NCI-H146 treated with DMSO at 0.1 percent for 48 hours (cell line): ENCODE data around the gene WDR18.
"Not testable (repeated sequence)": the region's sequence is repeated elsewhere in the genome, so short reads cannot be mapped to it uniquely, and the experiment has no call there.

ENCODE experiments used
- DNase-seq: peaks from one replicate; lab custom pipeline; 2025; ENCODE audit not compliant: unreplicated experiment; lab: John Stamatoyannopoulos, UW

WDR18 gene

DNA sequence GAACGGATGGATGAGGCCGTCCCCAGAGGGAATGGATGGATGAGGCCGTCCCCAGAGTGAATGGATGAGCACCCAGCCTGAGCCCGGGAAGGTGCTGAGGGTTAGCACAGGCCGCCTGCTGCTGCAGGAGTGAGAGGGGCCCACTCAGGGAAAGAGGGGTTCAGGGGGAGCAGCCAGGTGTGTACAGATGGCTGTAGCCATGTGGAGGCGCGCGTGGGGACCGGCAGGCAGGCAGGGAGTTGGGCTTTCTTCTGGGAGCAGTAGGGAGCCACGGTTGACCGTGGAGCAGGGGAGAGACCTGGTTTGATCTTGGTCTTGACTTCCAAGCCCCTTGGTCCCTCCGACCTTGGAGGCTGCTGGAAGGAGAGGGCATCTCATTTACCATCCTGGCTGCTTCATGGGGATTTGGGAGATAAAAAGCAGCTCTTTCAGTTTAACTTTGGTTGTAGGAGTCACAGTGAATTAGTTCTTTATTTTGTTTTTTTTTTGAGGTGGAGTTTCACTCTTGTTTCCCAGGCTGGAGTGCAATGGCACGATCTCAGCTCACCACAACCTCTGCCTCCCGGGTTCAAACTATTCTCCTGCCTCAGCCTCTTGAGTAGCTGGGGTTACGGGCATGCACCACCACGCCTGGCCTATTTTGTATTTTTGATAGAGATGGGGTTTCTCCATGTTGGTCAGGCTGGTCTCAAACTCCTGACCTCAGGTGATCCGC, 33.6 kb upstream of the WDR18 start:
- DNase-seq, result no peak

DNA sequence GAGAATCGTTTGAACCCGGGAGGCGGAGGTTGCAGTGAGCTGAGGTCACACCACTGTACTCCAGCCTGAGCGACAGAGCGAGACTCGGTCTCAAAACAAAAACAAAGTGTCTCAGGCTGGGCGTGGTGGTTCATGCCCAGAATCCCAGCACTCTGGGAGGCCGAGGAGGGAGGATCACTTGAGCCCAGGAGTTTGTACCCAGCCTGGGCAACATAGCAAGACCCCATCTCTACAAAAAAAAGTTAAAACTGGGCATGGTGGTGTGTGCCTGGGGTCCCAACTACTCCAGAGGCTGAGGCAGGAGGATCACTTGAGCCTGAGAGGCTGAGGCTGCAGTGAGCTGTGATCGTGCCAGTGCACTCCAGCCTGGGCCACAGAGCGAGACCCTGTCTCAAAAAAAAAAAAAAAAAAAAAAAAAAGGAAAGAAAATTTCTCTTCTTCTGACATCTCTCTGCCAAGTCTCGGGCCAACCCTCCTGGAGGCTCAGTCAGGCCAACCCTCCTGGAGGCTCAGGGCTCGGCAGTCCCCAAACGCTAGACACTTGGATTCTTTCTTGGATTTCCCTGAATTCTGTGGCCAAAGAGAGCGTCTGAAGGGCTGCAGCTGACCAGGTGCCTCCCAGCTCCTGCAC, 32.0 kb upstream of the WDR18 start:
- no peak for DNase-seq

DNA sequence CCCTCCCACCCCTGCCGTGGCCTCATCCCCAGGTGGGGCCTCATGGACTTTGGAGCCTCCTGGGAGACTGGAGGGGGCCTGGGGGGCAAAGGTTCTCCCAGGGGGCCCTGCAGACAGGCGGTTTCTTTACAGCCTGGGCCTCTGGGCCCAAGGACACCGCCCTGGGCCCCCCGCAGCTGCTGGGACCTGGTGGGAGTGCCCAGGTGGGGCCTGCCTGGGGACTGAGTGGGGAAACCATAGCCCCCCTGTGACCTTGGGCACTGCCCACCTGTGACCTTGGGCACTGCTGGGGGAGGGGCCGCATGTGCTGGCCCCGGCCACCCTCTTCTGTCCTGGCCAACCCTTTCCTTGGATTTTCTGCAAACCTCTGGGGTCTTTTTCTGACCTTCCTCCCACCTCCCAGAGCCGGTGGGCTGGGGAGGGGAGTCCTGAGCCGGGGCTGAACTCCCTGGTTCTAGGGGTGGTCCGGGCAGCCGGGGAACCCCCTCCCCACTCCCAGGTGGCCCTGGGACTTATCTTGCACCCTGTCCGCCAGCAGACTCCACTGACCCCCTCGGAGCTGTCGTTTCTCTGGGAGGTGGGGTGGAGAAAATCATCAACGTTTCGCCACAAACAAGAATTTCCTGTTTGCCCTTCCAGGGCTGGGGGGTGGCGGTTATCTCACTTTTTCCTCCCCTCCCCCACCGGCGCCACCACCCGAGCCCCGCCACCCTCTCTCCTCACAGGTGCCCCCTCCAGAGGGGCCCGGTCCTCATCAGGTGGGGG, 31.3 kb upstream of the WDR18 start:
- no peak for DNase-seq

DNA sequence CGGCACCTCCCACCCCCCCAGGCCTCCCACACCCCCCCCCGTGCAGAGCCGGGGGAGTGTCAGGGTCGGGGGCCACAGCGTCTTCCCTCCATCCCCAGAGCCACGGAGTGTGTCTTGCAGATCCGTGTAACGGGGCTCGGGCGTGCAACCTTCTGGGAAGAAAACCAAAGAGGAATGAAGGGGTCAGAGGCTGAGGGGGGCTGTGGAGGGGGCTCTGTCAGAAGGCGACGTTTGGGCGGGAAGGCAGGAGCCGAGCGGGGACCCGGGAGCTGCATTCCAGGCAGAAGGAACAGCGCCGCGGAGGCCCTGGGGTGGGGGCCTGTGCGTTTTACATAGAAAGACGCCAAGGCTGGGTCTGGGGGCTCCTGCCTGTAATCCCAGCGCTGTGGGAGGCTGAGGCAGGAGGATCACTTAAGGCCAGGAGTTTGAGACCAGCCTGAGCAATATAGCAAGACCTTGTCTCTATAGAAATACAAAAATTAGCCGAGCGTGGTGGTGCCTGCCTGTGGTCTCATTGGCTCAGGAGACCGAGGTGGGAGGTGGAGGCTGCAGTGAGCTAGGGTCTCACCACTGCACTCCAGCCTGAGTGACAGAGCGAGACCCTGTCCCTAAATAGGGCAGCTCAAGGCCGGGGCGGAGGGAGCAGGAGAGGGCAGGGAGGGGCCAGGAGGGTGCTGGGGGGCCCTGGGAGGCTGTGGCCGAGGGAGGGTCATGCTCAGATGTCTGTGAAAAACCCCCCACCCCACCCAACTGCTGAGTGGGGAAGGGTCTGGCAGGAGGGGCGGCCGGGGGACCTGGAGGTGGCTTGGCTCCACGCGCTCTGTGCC, 30.5 kb upstream of the WDR18 start:
- DNase-seq, result no peak

DNA sequence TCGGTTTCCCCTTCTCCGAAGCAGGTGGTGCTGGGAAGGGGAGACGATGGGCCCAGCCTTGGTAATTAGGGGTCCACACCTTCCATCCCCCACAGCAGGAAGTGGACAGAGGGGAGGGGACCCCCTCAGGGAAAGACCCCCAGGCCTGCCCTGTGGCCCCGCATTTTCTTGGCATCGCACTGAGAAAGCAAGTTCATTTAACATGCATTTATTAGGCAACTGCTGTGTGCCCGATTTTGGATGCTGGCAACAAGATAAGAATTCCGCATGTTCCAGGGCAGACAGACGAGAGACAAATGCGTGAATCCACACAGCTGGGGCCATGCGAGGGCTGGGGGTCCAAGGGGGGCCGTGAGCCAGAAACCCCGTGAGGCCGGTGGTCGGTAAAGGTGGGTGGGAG, 29.9 kb upstream of the WDR18 start:
- no peak for DNase-seq

DNA sequence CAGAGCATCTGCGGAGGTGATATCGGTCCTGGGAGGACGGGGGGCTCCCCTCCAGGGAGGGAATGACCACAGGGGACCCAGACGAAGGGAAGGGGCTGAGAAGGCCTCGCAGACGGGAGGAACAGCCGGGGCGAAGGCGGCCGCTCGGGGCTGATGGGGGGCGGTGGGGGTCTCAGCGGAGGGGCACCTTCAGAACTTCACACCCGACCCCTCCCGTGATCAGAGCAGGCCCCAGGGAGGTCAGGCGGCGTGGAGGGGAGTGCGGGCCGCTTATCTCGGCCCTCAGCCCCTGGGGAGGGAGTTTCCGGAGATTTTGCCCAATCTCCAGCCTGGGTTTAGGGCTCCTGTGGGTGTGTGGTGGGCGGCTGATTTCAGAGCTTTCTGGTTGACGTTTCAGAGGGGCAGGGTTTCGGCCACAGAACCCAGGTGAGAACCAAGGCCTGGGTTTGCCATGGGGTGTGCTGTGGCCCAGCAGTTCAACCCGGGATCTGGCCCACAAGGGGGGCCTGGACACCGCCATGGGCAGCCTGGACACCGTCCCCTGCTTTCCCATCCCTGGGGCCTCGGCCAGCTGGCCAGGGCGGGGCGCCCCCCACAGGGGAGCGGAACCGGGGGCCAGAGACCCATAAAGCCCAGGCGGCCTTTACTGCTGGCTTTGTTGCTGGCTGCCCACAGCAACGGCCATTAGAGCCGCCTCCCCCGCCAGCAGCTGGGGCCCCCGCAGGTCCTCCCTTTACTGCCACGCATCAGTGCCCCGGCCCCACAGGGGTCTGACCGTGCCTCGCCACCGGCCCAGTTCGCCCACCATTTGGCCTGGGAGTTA, 29.3 kb upstream of the WDR18 start:
- no peak for DNase-seq

DNA sequence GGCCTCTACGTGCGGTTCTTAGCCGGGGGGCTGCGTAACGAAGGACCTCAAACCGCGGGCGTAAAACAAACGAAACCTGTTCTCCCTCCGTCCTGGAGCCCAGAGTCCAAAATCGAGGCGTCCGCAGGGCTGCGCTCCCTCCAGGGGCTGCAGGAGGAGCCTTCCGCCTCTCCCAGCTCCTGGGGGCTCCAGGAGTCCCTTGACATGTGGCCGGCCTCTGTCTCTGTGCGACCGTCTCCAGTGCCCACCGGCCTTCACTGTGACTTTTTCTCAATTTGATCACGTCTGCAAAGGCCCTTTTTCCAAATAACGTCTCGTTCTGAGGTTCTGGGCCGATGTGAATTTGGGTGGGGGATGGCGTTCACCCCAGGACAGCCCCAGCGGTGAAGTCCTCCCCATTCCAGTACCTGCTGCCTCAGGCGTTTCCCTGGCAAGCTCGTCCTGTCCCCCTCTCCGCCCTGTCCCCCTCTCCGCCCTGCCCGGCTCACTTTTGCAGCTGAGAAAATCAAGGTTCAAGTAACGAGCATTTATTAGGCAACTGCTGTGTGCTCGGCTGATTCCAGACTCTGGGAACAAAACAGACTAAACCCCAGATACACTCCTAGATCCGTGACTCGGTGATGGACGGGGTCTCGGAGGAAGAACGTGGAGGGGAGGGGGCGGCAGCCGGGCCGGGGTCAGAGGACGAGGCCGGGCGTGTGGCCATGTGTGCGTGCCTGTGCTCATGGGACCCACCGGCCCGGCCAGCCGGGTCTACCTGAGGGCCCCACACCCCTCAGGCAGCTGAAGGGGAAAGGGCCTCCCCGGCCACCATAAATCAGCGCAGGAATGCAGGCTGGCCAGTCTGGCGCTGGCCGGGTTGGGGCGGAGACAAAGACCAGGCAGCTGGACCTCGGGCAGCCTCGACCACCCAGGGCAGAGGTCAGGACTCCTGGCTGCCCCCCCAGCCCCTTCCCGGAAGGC, 28.1 kb upstream of the WDR18 start:
- DNase-seq, result no peak

DNA sequence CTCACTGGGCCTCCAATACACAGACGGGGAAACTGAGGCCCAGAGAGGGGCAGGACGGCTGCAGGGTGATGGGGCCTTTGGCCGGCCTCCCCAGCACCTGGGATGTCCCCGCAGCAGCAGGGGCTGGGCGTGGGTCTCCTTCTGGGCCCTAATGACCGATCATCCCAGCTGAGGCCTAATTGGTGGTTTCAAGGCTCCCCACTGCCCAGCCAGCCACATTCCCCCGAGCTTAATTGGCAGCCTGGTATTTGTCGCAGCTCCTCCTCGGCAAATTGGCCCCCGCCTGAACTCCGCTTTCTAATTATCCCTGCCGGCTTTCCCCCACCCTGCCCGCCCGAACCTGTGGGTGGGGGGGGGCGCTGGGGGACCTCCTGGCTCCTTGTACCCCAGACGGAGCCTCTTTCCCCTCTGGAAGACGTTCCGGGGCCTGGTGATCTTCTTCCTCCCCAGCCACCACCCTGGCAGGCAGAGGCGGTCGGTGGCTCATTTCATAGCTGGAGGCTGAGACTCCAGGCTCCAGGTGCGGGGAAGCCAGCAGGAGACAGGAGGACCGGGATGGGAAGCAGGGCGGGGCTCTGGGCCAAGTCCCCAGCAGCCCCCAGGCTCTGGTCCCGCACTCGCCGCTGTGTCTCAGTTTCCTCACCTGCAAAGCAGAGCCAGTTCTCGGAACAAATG, 27.2 kb upstream of the WDR18 start:
- DNase-seq, result no peak

DNA sequence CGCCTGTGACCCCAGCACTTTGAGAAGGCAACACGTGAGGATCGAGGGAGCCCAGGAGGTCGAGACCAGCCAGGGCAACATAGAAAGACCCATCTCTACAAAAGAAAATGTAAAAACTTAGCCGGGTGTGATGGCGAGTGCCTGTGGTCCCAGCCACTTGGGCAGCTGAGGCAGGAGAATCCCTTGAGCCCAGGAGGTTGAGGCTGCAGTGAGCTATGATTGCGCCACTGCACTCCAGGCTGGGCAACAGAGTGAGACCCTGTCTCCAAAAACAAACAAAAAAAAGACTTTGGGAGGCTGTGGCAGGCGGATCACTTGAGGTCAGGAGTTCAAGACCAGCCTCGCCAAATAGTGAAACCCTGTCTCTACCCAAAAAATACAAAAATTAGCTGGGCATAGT, 26.6 kb upstream of the WDR18 start:
- DNase-seq, result not testable (repeated sequence)

DNA sequence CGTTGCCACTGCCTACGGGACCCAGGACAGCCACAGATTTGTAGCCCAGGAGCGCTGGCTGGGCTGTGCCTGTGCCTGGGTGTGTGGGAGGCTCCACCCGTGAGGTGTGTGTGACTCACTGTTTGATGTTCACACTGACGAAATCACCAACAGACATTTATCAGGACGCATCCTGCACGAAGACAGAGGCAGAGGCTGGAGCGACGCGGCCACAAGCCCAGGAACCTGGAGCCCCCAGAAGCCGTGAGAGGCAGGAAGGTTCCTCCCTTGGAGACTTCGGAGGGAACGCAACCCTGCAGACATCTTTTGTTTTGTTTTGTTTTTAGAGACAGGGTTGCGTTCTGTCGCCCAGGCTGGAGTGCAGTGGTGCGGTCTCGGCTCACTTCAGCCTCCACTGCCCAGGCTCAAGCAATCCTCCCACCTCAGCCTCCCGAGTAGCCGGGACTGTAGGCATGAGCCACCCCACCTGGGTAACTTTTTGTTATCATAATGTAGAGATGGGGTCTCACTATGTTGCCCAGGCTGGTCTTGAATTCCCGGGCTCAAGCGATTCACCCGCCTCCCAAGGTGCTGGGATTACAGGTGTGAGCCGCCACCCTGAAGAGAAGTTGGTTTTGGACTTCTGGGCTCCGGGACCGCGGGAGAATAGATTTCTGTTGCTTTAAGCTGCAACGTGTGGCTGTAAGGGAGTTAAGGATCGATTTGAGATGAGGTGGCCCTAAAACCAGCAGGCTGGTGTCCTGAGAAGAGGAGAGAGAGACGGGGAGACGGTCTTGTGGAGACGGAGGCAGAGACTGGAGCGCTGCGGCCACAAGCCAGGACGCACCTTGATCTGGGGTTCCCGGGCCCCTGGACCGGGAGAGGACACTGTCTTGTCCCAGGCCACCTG, 24.9 kb upstream of the WDR18 start:
- DNase-seq, result no peak

DNA sequence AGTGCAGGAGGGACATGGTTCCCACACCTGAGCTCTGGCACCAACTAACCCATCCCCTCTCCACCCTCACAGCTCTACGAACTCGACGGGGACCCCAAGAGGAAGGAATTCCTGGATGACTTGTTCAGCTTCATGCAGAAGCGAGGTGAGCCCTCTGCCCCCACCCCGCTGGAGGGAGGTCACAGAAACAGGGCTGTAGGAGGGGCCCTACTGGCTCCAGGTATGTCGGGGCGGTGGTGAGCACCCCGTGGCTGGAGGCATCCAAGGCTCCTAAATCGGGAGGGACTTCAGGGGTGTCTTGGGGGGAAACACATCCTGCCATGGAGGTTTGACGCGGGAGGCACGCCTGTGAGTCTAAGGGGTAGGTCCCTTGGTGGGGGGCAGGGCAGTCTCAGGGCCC, 24.1 kb upstream of the WDR18 start:
- no peak for DNase-seq

DNA sequence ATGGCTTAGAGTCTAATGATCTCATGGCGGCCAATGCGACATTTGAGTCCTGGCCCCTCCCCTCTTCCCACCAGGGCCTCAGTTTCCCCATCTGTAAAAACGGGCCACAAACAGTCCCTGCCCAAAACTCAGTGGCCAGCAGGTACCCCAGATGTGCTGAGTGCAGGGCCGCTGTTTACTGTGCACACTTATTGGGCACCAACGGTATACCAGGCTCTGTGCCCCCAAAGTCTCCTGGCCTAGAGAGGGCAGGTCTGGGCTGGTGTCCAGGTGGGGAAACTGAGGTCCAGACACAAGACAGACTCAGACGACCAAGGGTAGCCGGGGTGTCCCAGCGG, 23.6 kb upstream of the WDR18 start:
- no peak for DNase-seq

DNA sequence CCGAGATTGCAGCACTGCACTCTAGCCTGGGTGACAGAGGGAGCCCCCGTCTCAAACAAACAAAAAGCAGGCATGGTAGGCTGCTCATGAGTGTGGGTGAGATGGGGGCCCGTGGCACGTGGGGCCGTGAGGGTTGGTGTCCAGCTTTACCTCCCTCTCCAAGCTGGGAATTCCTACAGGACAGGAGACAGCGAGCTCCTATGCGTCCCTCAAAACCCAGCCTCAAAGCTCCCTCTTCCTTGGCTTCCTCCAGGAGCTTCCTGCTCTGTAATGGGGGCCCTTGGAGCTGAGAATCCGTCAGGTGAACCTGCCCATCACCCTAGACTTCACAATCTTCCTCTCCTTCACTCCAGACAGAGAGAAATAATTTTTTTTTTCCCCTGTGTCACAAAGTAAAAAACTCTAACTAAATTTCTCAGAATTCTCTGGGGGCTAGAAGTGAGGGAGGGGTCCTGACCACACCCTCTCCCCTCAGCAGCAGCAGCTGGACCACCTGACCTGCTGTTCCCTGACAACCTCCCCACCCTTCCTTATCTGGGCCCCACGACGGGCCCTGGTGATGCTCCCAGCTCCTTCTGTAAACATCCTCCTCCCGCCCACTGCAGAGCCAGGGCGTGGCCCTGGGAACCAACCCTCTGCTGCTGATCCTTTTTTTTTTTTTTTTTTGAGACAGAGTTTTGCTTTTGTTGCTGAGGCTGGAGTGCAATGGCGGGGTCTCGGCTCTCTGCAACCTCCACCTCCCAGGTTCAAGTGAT, 22.1 kb upstream of the WDR18 start:
- DNase-seq, result no peak

DNA sequence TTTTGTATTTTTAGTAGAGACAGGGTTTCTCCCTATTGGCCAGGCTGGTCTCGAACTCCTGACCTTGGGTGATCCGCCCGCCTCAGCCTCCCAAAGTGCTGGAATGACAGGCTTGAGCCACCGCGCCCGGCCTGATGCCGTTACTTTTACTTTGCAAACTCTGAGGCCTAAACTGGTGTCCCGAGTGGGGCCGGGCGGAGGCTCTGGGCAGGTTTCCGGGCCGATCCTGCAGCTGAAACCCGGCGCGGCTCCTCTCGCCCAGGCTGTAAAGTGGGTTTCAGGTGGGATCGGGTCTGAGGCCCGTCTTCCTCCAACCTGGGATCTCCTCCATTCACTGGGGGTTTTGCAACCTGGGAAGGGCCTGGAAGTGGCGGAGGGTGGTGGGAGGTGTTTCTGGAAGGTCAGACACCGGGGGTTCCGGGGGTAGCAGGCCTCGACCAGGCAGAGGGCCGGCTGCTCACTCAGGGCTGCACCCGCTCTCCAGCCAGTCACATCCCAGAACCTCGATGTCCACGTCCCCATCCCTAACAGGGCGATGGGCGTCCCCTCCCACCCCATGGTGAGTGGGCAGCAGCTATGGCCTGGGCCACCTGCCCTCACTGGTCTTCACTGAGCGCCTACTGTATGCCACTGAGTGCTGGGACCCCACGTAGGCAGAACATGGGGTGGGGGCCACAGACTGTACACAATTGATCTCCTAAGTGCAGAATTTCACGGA, 21.3 kb upstream of the WDR18 start:
- DNase-seq, result no peak

DNA sequence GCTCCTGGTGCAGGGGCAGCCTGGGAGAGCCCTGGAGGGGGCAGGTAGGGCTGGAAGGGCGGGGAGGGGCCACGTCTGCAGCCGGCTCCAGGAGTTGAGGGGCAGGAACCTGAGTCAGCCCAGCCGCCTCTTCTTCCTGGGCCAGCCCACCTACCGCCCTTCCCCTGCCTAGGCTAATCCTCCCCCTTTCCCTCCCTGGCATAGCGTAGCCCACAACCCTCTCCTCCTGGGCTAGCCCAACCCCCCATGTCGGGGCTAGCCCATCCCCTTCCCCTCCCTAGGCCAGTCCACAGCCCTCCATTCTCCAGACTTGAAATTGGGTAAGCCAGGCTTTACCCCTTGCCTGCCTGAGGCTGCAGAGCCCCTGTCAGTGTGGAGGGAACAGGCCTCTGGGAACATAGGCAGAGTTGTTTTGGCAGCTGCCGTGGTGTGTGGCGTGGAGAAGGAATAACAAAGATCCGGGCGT, 20.6 kb upstream of the WDR18 start:
- DNase-seq, result no peak

DNA sequence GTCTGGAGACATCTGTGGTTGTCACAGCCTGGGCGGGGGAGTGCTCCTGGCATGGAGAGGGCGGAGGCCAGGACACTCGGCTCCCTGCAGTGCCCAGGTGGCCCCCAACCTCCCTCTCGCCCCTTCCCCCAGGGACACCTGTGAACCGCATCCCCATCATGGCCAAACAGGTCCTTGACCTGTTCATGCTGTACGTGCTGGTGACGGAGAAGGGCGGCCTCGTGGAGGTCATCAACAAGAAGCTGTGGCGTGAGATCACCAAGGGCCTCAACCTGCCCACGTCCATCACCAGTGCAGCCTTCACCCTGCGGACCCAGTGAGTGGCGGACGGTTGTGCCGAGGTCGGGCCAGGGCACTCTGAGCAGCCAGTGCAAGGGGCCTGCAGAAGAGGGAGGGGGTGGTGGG, 20.0 kb upstream of the WDR18 start:
- DNase-seq, result no peak
